NCI-H1092 treated with DMSO at 0.1 percent for 48 hours (cell line): Measurements from ENCODE around the gene FAM53A.

Experiments
- DNase-seq: peaks from one replicate; lab custom pipeline; 2025; lab: John Stamatoyannopoulos, UW

Gene FAM53A

DNA sequence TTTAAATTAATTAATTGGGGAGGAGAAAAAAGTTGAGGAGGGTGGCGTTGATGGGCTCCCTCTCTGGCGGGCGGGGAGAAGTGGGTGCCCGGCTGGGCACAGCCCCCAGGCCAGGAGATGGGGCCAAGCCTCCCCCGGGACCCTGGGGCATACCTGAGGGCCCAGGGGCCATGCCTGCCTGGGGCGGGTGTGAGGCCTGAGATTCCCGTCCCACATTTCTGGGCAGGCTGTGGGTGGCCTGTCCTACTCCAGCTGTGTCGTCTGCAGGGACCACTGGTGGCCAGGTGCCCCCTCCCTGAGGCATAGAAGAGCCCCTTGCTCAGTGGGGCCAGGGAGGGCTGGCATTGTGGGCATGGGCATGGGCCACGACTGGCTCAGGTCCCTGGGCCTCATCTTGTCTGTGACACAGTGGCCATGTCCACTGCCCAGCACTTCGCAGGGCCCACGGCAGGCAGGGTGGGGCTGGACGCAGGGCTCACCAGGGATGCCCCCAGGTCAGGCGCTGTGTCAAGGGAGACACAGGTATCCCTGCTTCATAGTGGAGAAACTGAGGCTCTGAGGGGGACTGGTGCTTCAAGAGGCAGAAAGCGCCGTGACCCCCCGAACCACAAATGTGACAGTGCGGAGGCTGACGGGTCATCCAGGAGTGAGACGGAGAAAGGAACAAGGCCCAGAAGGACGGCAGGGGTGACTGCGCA lies 60.1 kb downstream of the FAM53A start:
- no peak for DNase-seq

DNA sequence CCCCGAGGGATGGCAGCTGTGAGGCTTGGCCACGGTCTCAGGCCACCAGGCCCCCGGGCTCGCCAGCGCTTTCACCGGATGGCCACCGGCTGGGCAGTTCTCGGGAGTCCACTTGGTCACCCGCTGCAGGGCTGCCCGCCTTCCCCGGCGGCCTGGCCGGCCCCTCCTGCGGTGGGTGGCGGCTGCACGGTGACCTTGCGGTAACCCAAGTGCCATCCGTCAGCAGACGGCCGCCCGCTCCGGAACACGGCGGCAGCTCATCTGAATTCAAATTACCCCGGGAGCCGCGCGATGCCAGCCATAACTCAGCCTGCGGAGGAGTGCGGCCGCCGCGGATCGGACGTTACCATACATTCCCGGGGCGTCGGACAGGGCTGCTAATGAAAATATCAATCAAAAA lies 60.7 kb downstream of the FAM53A start:
- DNase-seq = no peak

DNA sequence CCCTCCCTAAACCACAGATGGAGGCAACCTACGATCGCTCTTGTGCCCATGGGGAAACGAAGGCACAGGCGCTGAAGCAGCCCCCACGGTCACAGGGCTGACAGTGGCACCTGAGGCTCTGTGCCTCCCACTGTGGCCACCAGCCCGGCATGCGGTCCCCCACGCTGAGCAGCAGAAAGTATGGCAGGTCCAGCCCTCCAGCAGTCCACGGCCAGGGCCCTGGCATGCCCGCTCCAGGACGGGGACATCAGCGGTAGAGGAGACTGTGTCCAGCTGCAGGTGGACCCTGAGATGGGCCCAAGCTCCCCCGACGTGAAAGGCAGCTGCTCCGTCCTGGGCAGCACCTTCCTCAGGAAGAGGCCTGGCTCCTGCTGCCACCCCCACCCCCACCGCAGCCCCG lies 61.2 kb downstream of the FAM53A start:
- no peak for DNase-seq

DNA sequence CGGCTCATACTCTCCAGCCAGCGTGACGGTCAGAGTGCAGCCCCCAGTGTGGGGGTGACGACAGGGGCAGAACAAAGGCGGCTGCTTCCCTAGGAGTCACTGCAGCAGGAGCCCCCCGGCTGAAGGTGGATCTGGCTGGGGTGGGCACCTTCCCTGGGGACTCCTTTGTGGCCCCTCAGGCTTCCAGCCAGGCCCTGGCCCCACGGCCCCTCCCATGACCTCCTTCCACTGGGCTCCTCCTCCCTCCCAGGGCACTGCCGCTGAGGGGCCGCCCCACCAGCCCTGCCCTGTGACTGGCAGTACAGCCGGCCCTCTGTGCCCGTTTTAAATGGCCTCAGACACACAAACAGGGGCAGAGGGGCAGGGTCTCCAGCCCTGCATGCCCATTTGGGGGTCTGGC lies 61.9 kb downstream of the FAM53A start:
- no peak for DNase-seq

DNA sequence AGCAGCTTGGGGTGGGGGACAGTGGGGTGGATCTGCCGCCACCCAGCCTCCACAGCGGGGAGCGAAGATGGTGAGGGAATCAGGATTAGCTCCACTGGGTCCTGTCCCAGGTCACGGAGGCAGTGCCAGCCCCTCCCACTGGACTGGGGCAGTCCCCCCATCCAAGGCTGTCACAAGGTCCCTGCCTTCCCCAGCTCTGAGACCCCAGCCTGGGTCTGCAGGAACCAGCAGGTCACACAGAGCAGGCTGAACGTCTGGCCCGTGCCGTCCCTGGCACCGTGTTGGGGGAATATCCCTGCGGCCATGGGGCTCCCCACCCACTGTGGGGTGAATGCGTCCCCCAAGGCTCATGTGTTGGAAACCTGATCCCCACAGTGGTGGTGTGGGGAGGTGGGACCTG lies 62.6 kb downstream of the FAM53A start:
- no peak for DNase-seq

DNA sequence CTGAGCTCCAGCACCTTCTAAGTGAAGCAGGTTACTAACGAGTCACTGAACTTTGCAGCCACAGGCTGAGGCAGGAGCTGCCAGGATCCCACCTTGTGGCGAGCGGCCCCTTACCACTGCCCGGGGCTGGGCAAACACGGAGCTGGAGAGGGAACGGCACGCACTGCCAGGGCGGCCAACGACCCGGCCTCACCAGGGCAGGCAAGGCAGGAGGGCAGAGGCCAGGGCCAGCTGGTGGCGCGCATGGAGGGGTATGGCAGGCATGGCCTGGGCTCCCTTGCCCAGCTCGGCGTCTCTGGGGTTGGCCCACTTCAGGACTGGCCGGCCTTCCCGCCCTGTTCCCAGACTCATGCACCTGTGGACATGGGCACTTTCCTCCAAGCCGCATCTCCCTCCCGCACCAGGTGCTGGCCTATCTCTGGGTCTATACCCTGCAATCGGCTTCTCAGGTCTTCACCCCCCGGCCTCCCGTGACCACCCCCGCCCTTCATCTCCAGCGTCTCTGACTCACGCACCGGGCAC lies 64.9 kb downstream of the FAM53A start:
- no peak for DNase-seq

DNA sequence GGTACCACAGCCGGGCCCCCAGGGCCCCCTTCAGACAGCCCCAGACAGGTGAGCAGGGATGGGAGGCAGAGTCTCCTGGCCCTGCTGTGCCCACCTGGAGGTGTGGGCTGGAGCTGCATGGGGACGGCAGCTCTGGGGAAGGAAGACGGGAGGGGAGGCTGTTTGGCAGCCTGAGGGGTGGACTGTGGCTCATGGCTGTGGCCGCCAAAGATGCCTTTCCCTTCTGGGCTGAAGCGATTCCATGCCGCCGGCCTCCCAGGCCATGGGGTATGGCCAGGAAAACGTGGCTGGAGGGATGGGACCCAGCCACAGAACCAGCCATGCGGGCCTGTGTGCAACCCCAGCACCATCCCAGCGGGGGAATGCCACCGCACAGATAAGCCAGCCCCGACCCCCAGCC lies 65.7 kb downstream of the FAM53A start:
- no peak for DNase-seq

DNA sequence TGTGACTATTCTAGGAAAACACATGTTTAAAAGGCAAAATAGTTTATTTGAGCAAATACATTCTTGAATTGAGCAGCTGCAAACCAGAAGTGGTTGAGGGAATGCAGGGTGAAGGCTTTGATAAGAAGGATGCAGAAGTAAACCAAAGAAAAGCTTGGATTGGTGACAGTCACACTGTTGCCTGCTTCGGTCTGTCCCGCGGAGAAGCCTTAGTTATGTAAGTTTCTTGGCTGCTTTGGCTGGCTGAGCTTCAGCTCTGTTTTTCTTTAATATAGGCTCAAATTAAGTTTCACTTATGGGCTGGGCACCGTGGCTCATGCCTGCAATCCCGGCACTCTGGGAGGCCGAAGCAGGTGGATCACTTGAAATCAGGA lies 67.6 kb downstream of the FAM53A start:
- DNase-seq = no peak

DNA sequence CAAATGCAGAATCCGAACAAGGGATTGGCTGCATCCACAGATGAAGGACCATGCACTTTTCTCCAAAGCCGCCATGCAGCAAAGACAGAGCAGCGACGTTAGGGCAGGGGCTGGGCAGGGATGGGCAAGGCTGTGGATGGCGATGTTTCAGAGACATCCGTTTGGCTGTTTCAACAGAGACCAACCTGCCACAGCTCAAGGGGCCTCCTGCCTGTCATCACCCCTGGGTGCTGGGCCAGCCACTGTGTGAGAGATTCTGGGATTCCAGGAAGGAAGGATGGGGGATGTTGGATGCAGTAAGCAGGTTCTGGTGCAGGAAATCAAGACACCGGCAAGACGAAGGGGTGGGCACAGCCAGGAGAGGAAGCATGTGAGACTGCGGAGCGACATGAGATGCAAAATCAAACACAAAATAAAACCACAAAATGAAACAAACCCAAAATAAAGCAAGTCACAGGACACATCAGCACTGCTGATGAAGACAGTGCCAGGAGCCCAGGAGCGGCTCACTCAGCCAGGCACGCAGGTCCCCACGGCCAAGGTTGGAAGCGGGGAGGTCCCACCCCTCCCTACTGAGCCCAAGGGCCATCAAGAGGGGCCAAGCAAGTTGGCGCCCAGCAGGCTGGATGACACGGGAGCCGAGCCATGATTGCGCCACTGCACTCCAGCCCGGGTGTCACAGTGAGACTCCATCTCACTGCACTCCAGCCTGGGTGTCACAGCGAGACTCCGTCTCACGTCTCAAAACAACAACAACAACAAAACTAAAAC lies 68.1 kb downstream of the FAM53A start:
- no peak for DNase-seq

DNA sequence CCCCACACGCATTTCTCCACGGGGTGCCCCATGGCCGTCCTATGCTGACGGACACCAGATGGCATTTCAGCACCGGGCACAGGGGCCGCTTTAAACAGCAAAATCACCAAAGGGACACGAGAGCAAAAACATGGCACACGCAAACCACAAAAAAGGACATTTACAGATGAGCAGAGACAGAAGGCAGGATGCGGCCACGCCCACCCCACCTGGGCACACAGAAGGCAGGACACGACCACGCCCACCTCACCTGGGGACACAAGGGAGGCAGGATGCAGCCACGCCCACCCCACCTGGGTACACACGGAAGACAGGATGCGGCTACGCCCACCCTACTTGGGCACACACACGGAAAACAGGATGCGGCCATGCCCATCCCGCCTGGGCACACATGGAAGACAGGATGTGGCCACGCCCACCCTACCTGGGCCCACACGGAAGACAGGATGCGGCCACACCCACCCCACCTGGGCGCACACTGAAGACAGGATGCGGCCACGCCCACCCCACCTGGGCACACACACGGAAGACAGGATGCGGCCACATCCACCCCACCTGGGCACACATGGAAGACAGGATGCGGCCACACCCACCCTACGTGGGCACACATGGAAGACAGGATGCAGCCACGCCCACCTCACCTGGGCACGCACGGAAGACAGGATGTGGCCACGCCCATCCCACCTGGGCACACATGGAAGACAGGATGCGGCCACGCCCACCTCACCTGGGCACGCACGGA lies 69.1 kb downstream of the FAM53A start:
- DNase-seq = no peak

DNA sequence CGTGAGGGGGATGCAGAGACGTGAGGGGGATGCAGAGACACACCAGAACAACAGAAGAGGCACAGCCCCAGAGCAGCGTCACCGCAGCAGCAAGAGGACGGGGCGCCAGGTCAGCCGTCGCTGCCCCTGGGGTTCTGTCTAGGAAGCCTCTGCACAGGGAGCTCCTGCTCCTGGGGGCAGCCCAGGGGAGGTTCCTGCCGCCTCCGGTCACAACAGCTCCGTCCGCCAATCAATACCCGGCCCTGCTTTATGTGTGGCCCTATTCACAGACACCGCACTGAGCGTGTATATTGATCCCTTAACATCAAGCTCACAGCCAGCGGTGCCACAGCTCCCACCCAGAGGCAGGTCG lies 69.6 kb downstream of the FAM53A start:
- DNase-seq = no peak

DNA sequence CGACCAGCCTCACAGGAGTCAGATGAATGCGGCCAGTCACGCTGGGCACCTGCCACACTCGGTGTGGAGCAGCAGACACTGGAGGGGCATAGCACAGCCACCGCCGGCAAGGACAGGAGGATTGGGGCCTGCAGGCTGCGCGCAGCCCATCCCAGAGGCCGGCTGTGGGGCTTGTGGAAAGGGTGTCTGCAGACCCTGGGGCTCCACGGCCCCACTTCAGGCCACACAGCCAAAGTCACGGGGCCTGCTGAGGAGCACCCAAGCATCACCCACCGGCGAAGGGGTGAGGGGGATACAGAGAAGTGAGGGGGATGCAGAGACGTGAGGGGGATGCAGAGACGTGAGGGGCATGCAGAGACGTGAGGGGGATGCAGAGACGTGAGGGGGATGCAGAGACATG lies 70.1 kb downstream of the FAM53A start:
- DNase-seq = no peak

DNA sequence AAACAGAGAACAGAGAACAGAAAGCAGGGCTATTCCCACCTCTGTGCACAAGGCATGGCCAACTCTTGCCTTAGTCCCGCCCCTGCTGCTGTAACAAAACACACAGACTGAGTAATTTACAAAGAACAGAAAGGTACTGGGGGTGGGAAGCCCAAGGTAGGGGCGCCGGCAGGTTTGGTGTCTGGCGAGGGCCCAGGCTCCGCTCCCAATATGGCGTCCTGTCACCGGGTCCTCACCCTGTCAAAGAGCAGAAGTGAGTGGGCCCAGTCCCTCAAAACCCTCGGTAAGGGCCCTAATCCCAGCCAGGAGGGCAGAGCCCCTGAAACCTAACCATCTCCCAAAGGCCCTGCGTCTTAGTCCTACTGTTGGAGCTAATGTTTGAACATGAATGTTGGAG lies 71.0 kb downstream of the FAM53A start:
- no peak for DNase-seq

DNA sequence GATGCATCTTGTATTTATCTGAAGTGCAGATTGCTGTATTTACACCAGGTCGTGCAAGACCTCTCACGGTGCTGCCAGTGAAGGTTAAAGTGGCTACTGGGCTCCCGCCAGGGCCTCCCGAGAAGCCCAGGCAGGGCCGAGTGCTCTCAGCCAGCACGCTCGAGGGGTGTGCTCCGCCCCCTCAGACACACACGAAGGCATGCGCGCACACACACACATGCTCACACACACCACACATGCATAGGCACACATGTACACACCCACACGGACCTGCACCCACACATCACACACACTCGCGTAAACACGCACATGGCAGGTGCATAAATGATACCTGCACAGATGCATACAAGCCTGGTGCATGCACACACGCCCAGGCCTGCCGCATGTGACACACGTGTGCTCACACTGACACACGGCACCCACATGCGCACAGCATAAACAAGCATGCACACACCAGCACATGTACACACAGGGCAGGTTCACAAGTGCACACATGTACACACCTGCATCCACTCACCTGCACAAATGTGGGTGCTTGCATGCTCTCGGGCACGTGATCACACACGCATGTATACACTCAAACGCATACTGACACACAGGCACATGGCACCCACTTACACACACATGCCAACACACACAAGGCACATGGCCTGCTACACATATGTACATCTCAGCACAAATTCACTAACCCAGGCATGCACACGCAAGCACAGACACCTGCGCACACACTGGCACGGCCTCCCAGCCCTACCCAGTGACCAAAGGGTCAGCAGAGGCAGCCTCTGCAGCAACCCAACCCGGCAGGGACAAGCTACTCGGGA lies 71.6 kb downstream of the FAM53A start:
- DNase-seq = no peak

DNA sequence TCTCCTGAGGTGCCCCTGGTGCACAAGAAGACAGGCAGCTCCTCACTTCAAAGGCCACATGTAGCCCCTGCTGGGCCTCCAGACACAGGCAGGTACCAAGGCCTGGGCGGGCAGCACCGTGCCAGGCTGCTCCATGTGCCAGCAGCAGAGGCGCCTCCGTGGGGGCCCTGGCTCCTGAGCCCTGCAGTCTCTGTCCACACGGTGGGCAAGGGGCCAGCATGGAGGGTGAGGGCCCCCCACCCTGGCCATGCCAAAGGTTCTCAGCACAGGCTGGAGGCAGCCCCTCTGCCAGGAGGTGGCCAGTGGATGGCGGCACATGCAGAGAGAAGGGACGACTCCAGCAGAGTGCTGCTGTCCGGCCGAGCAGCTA lies 72.6 kb downstream of the FAM53A start:
- DNase-seq = no peak

DNA sequence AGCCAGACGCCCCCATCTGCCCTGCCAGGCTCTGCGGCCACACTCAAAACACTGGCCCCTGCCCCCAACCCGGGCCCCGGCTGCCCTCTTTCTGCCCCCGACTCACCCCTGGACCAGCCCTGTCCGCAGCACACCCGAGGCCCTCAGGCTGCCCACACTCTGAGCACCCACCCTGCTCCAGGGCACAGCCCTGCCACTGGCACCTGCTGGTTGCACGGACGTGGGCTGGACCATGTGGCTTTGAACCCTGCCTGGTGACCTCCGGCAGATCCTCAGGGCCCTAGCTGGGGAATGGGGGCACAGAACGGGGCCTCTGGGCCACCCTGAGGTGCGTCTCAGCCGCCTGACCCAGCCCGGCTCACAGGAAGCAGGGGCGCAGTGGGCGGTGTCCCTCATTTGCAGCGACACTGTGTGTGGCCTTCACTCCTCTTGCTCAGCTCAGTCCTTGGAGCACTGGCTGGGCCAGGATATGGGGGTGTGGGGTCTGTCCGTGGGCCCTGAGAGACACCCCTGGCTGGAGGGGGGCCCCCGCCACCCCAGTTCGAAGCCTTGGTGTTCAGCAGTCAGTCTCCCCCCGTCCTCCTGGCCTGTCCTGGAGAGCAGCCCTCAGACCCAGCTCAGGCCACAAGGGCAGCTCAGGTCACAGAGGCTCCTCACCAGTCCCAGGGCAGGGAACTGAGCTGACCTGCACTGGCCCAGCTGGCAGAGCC lies 73.2 kb downstream of the FAM53A start:
- no peak for DNase-seq

DNA sequence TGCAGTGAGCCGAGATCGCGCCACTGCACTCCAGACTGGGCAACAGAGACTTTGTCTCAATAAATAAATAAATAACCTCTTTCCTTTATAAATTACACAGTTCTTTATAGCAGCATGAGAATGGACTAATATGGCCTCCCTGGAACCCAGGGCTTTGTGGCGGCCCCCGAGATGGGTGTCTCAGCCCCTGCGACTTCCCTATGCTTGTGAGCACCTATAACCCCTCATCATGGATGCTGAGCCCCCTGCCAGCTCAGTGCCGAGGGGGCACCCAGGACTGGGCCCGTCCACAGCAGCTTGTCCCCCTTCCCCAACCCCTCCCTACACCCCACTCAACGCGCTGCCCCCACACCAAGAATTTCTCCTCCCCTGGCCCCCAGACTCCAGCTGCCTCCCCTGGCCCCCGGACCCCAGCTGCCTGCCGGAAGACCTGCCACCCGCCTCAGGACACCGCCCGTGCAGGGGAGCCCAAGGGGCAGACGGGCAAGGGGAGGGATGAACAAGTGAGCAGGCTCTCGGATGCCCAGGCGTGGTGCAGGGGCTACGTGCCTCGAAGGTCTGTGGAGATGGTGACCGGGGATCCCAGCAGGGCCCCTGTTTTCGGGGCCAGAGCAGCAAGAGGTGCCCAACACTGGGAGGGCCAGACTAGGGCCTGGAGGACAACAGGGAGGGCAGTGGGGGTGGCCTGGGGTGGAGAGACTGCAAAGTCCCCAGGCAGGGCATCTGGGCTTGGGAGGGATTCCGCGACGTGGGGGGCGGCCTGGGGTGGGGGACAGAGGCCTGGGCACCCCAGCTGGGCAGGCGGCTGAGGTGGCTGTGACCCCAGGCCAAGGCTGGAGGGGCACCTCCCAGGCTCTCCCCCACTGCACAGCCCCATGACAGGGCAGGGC lies 74.0 kb downstream of the FAM53A start:
- no peak for DNase-seq

DNA sequence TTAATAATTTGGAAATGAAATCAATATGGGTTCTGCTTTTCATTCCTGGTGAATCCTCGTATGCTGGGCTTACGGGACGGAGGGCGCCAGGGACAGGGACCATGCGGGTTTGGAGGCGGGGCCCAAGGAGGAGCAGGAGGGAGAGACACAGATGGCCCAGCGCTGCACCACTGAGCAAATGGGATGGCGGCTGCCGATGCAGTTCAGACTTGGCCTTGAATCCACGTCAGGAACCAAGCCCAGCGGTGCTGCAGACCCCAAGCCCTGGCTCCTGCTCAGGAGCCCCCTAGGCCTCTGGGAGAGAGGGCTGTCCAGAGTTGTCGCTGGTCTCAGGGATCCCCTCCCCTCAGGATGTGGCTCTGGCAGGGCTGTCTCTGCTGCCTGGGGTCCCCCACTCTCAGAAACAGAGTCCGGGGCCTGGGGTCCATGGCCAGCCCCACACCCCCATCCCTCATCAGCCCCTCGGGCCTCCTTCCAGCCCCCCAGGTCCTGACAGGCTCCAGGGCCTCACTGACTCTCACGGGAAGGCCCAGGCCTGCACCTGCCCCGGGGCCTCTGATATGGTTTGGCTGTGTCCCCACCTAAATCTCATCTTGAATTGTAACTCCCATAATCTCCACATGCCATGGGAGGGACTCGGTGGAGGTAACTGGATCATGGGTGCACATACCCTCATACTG lies 75.2 kb downstream of the FAM53A start:
- DNase-seq = no peak

DNA sequence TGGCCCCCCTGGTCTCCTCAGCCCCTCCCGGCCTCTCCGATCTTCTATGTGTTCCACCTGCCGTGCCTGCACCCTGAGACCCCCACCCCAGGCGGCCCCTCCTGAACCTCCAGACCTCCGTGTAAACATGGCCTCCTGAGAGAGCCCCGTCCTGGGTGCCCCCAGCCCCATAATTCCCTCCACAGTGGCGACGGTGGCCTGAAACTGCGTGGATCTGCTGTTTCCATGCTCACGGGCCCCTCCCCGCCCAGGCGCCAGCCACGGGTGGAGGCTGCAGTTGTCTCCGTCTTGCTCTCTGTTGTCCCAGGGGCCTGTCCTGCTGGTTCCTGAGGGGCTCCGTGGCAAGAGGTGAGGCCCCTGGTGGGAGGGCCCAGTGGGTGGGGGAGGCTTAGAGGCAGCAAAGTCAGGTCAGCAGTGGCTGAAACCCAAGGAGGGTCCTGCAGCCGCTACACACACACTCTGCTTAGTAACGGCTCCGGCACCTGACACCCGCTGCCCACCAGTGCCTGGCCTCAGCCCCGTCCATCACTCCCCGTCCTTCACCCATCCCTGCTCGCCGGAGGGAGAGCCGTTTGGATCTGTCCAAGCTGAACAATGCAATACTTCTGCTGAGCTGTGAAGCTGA lies 75.8 kb downstream of the FAM53A start:
- DNase-seq = no peak
